ENCODE data around the gene GPT2. TPM values are rescaled to one million over a fixed set of nuclear protein-coding genes. Genes with fewer than 3 reads are reported as not detected.
"Not testable (repeated sequence)": the region's sequence is repeated elsewhere in the genome, so short reads cannot be mapped to it uniquely, and the experiment has no call there.

GPT2 gene
- total RNA-seq, 4 donors from 2014 or later, result 5.5 to 19.2 (median 13.2) TPM

GRCh38 chr16:46866286-46866685, 17.9 kb upstream of the GPT2 start:
- 74 to 78% methylated on average over 1 of the region's 1 CpG for WGBS, 2 donors
- no peaks in the 10 kb centered on the region for H3K4me1 ChIP-seq
- no peak for TF ChIP-seq CTCF (IDR thresholded peaks at IDR 0.05)
- TF ChIP-seq POLR2A (IDR thresholded peaks at IDR 0.05), result no peak
- no peak overlapping the region for H3K4me3 ChIP-seq (replicated peaks in 1 of 3)
- intact Hi-C loops (cut with DNase I), result no loop called here
- no peak overlapping the region for H3K27ac ChIP-seq
- no peaks in the 10 kb centered on the region for H3K36me3 ChIP-seq
- DNase-seq, result no peak
- H3K9me3 ChIP-seq, result no peaks in the 10 kb centered on the region
- H3K27me3 ChIP-seq, result no peaks in the 10 kb centered on the region

- DNase-seq; H3K4me3 ChIP-seq (replicated peaks in 1 of 3); H3K27ac ChIP-seq; H3K4me1 ChIP-seq; H3K9me3 ChIP-seq; intact Hi-C loops (cut with DNase I); H3K36me3 ChIP-seq; H3K27me3 ChIP-seq: not testable (repeated sequence)
- WGBS, 2 donors, result 95 to 98% methylated on average over 2 of the region's 2 CpGs
These were observed 16.7 kb upstream of the GPT2 start for GRCh38 chr16:46867486-46867885.

GRCh38 chr16:46868891-46869290, 15.3 kb upstream of the GPT2 start:
- H3K9me3 ChIP-seq; H3K27me3 ChIP-seq; H3K27ac ChIP-seq; H3K36me3 ChIP-seq; H3K4me3 ChIP-seq (replicated peaks in 1 of 3); intact Hi-C loops (cut with DNase I); H3K4me1 ChIP-seq; DNase-seq: not testable (repeated sequence)
- WGBS, 2 donors, result 78% methylated on average over 2 of the region's 2 CpGs

GRCh38 chr16:46871597-46871996, 12.6 kb upstream of the GPT2 start:
- WGBS, 2 donors, result 69 to 85% methylated on average over 8 of the region's 8 CpGs

GRCh38 chr16:46873201-46873600, 11.0 kb upstream of the GPT2 start:
- peaks cover 11 to 12% of the 10 kb centered on the region in 2 donors for H3K4me1 ChIP-seq
- H3K27me3 ChIP-seq, result no peaks in the 10 kb centered on the region
- DNase-seq, result no peak
- intact Hi-C loops (cut with DNase I), result no loop called here
- H3K36me3 ChIP-seq, result no peaks in the 10 kb centered on the region
- TF ChIP-seq POLR2A (IDR thresholded peaks at IDR 0.05), result no peak
- no peak for TF ChIP-seq CTCF (IDR thresholded peaks at IDR 0.05)
- WGBS, 2 donors, result 90 to 92% methylated on average over 3 of the region's 3 CpGs
- no peak overlapping the region for H3K27ac ChIP-seq
- no peak overlapping the region for H3K4me3 ChIP-seq (replicated peaks in 1 of 3)
- H3K9me3 ChIP-seq, result no peaks in the 10 kb centered on the region

More at GRCh38 chr16:46871597-46871996, 12.6 kb upstream of the GPT2 start:
- intact Hi-C loops (cut with DNase I), result no loop called here
- no peak for TF ChIP-seq POLR2A (IDR thresholded peaks at IDR 0.05)
- no peak for TF ChIP-seq CTCF (IDR thresholded peaks at IDR 0.05)
- H3K27ac ChIP-seq, result no peak overlapping the region
- no peaks in the 10 kb centered on the region for H3K27me3 ChIP-seq
- no peak overlapping the region for H3K4me3 ChIP-seq (replicated peaks in 1 of 3)
- peaks cover 6 to 8% of the 10 kb centered on the region in 2 donors for H3K4me1 ChIP-seq
- DNase-seq, result no peak
- no peaks in the 10 kb centered on the region for H3K36me3 ChIP-seq
- H3K9me3 ChIP-seq, result no peaks in the 10 kb centered on the region

GRCh38 chr16:46875243-46875642, 8.9 kb upstream of the GPT2 start:
- no peaks in the 10 kb centered on the region for H3K27me3 ChIP-seq
- peaks cover 11 to 12% of the 10 kb centered on the region in 2 donors for H3K4me1 ChIP-seq
- intact Hi-C loops (cut with DNase I), result no loop called here
- WGBS, 2 donors, result 95% methylated on average over 8 of the region's 8 CpGs
- H3K4me3 ChIP-seq (replicated peaks in 1 of 3), result no peak overlapping the region
- no peak for TF ChIP-seq CTCF (IDR thresholded peaks at IDR 0.05)
- no peak for TF ChIP-seq POLR2A (IDR thresholded peaks at IDR 0.05)
- no peaks in the 10 kb centered on the region for H3K36me3 ChIP-seq
- no peaks in the 10 kb centered on the region for H3K9me3 ChIP-seq
- H3K27ac ChIP-seq, result no peak overlapping the region
- DNase-seq, result no peak
